ENCODE measurements around the gene SDR39U1.

DNA sequence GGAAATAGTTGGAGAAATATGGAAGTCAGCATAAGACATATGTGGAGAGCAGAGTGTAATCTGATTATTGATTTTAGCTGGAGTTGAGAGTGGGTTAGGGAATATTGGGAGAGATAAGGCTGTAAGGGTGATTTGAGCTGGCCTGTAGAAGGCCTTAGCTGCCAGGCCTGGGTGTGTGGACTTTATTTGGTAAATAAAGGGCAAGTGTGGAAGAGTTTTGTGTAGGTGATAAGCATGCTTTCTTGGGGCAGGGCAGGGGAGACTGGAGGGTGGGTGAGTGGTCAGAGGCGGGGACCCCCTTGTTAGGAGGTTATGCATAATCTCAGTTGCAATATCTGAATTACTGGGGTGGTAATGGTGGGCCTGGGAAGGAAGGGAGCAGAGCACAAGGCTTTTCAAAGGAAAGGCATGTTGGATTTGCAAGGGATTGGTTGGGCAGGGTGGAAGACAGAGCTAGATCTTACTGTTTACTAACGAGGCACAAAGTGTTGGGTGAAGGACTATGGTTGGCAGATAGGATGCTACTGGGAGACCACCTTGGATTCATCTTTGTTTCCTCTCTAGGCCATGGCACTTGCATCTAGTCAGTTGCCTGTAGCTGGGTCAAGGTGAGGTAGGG lies 7.3 kb downstream of the SDR39U1 start:
- TF ChIP-seq, protein P1, sequence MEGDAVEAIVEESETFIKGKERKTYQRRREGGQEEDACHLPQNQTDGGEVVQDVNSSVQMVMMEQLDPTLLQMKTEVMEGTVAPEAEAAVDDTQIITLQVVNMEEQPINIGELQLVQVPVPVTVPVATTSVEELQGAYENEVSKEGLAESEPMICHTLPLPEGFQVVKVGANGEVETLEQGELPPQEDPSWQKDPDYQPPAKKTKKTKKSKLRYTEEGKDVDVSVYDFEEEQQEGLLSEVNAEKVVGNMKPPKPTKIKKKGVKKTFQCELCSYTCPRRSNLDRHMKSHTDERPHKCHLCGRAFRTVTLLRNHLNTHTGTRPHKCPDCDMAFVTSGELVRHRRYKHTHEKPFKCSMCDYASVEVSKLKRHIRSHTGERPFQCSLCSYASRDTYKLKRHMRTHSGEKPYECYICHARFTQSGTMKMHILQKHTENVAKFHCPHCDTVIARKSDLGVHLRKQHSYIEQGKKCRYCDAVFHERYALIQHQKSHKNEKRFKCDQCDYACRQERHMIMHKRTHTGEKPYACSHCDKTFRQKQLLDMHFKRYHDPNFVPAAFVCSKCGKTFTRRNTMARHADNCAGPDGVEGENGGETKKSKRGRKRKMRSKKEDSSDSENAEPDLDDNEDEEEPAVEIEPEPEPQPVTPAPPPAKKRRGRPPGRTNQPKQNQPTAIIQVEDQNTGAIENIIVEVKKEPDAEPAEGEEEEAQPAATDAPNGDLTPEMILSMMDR (IDR thresholded peaks at IDR 0.05 in 4 of 5, conservative IDR thresholded peaks at IDR 0.05 in 1 of 5), result no peak
- TF ChIP-seq POLR2A (IDR thresholded peaks at IDR 0.05), result no peak
